VCaP (cell line): ENCODE measurements around the gene C12orf60.

Source experiments
- H3K27ac ChIP-seq: fragments of 450-650 bp; 2 replicates; pipeline ENCODE4 v1.5.1; 2017
- TF ChIP-seq, protein P1 (sequence below): fragments of 450-650 bp; conservative IDR thresholded peaks from 2 replicates; pipeline ENCODE4 v1.5.1; 2017; ENCODE audit warnings: mild to moderate bottlenecking, moderate library complexity

C12orf60 gene

GRCh38 chr12:14827043-14827442, 23.6 kb downstream of the C12orf60 start:
- no peak overlapping the region for H3K27ac ChIP-seq
- TF ChIP-seq, protein P1, sequence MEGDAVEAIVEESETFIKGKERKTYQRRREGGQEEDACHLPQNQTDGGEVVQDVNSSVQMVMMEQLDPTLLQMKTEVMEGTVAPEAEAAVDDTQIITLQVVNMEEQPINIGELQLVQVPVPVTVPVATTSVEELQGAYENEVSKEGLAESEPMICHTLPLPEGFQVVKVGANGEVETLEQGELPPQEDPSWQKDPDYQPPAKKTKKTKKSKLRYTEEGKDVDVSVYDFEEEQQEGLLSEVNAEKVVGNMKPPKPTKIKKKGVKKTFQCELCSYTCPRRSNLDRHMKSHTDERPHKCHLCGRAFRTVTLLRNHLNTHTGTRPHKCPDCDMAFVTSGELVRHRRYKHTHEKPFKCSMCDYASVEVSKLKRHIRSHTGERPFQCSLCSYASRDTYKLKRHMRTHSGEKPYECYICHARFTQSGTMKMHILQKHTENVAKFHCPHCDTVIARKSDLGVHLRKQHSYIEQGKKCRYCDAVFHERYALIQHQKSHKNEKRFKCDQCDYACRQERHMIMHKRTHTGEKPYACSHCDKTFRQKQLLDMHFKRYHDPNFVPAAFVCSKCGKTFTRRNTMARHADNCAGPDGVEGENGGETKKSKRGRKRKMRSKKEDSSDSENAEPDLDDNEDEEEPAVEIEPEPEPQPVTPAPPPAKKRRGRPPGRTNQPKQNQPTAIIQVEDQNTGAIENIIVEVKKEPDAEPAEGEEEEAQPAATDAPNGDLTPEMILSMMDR = no peak

DNA sequence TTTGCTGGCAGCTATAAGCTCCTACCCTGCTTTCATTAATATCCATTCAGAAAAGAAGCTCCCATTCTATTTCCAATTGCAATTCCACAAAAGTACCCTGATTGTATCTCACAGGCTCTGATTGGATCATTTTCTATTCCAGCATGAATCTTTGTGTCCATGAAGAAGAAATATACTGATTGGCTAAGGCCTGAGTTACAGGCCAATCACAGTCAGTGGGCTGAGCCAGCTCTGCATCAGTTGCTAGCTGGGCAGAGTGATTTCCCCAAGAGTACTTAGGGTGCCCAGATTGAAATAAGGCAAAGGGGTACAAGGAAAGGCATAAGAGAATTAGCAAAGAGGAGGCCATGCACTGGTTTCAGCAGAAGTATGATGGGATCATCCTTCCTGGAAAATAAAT, 25.4 kb downstream of the C12orf60 start:
- TF ChIP-seq, protein P1 = no peak
- H3K27ac ChIP-seq = no peak overlapping the region

GRCh38 chr12:14833336-14833735, 29.9 kb downstream of the C12orf60 start:
- no peak overlapping the region for H3K27ac ChIP-seq
- TF ChIP-seq, protein P1 = no peak

GRCh38 chr12:14833952-14834351, 30.5 kb downstream of the C12orf60 start:
- TF ChIP-seq, protein P1 = no peak
- no peak overlapping the region for H3K27ac ChIP-seq

- H3K27ac ChIP-seq = no peak overlapping the region
Measured at GRCh38 chr12:14834509-14834908, 31.0 kb downstream of the C12orf60 start.

GRCh38 chr12:14836336-14837210, 33.1 kb downstream of the C12orf60 start:
- no peak overlapping the region for H3K27ac ChIP-seq
- TF ChIP-seq, protein P1 = no peak

More at GRCh38 chr12:14834509-14834908, 31.0 kb downstream of the C12orf60 start:
- TF ChIP-seq, protein P1 = no peak

GRCh38 chr12:14839262-14839661, 35.8 kb downstream of the C12orf60 start:
- H3K27ac ChIP-seq = no peak overlapping the region
- TF ChIP-seq, protein P1 = no peak
